H1 (cell line): Measurements from ENCODE around the gene PTPN1.

Experiments
- ATF3 ChIP-seq: IDR thresholded peaks from 2 replicates; pipeline ENCODE4 v1.6.1; 2011; ENCODE audit warnings: low read depth, mild to moderate bottlenecking, low read length; ENCODE audit not compliant: insufficient read depth
- BRCA1 ChIP-seq: IDR thresholded peaks from 2 replicates; pipeline ENCODE4 v1.6.1; 2012; ENCODE audit warnings: low read depth, low read length, improper control_type of control experiment
- EZH2 ChIP-seq: fragments of 200-600 bp; sonication (generic); IDR thresholded peaks from 2 replicates; pipeline ENCODE4 v1.7.1; 2012; ENCODE audit warnings: low read depth, mild to moderate bottlenecking, moderate library complexity, low read length, inconsistent platforms; ENCODE audit not compliant: severe bottlenecking
- GABPA ChIP-seq: IDR thresholded peaks from 2 replicates; pipeline ENCODE4 v1.6.1; 2011; ENCODE audit warnings: mild to moderate bottlenecking, low read length, moderate library complexity, borderline replicate concordance; ENCODE audit not compliant: insufficient read depth
- GTF2F1 ChIP-seq: IDR thresholded peaks from 2 replicates; pipeline ENCODE4 v1.6.1; 2012; ENCODE audit warnings: low read depth, low read length, improper control_type of control experiment, borderline replicate concordance
- JUN ChIP-seq: IDR thresholded peaks from 2 replicates; pipeline ENCODE4 v1.6.1; 2011; ENCODE audit warnings: low read depth, mild to moderate bottlenecking, improper control_type of control experiment, low read length
- MAFK ChIP-seq: IDR thresholded peaks from 2 replicates; pipeline ENCODE4 v1.6.1; 2012; ENCODE audit warnings: low read depth, mild to moderate bottlenecking, improper control_type of control experiment, low read length
- POLR2A ChIP-seq, 2 experiments: IDR thresholded peaks; 1 replicate in 1 of 2; 2 replicates in 1 of 2; pipeline ENCODE4 v1.6.1; 2011; ENCODE audit warnings: low read depth in 2 of 2, low read length in 2 of 2, mild to moderate bottlenecking in 2 of 2; ENCODE audit errors: control extremely low read depth in 1 of 2
- RFX5 ChIP-seq: IDR thresholded peaks from 2 replicates; pipeline ENCODE4 v1.6.1; 2011; ENCODE audit warnings: low read depth, low read length, improper control_type of control experiment, borderline replicate concordance
- TAF1 ChIP-seq: IDR thresholded peaks from 2 replicates; pipeline ENCODE4 v1.6.1; 2011; ENCODE audit warnings: mild to moderate bottlenecking, low read depth, low read length
- ZNF274 ChIP-seq: IDR thresholded peaks from 2 replicates; pipeline ENCODE4 v1.7.0; 2012; ENCODE audit warnings: low read length, borderline replicate concordance; ENCODE audit errors: extremely low read depth
- TF ChIP-seq, protein P1 (sequence below), 3 experiments: IDR thresholded peaks; 1 replicate in 2 of 3; 2 replicates in 1 of 3; pipeline versions ENCODE4 v1.5.1 to v1.6.1; 2011; ENCODE audit warnings: low read length in 3 of 3, mild to moderate bottlenecking in 3 of 3, inconsistent platforms in 2 of 3, low read depth in 1 of 3, moderate library complexity in 1 of 3; ENCODE audit not compliant: insufficient read depth in 1 of 3; ENCODE audit errors: control extremely low read depth in 1 of 3

DNA sequence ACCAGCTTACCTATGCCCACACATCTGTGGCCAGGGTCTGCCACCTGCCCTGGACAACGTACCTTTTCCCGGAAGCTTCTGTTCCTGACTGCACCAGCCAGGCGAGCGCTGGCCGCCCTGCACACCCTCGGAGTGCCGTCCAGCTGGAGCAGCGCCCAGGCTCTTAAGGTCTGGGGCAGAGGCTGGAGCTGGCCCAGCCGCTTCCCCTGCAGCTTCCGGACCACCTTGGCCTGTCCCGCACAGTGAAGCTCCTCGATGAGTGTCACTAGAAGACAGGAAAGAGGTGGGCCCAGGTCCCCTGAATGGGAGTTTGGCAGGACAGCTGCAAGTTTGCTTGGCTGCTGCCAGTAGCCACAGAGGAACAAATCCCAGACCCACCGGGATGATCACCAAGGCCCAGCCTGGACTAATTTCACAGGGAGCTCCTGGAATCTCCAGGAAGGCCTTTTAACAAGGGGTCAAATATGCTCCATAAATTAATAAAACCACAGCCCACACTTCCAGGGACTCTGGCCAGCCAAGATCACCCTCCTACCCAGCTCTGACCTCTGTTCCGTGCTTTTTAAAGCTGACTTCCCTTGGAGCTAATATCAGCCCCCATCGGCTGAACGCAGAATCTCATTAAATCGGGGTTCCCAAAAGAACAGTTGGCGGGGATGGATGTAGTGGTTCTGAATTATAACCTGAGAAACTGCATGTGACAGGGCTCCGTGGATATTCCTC lies 82.3 kb downstream of the PTPN1 start:
- TF ChIP-seq JUN (no peak), ATF3 (no peak), ZNF274 (no peak), POLR2A (IDR thresholded peaks at IDR 0.05; ENCODE audit: control extremely low read depth in 1 of 2, low read depth in 2 of 2, low read length in 2 of 2) (no peak), GTF2F1 (no peak), MAFK (no peak), EZH2 (no peak), RFX5 (no peak), TAF1 (no peak), BRCA1 (no peak), GABPA (no peak)
- TF ChIP-seq, protein P1, sequence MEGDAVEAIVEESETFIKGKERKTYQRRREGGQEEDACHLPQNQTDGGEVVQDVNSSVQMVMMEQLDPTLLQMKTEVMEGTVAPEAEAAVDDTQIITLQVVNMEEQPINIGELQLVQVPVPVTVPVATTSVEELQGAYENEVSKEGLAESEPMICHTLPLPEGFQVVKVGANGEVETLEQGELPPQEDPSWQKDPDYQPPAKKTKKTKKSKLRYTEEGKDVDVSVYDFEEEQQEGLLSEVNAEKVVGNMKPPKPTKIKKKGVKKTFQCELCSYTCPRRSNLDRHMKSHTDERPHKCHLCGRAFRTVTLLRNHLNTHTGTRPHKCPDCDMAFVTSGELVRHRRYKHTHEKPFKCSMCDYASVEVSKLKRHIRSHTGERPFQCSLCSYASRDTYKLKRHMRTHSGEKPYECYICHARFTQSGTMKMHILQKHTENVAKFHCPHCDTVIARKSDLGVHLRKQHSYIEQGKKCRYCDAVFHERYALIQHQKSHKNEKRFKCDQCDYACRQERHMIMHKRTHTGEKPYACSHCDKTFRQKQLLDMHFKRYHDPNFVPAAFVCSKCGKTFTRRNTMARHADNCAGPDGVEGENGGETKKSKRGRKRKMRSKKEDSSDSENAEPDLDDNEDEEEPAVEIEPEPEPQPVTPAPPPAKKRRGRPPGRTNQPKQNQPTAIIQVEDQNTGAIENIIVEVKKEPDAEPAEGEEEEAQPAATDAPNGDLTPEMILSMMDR (IDR thresholded peaks at IDR 0.05; ENCODE audit: control extremely low read depth in 1 of 3, insufficient read depth in 1 of 3, low read depth in 1 of 3, low read length in 3 of 3), result no peak
